DOHH2 (cell line): ENCODE data around the gene CCSER2.

Source experiments
- H3F3A ChIP-seq: fragments of 200-600 bp; sonication (generic), shearing (Covaris generic); 2 replicates; pipeline ENCODE4 v1.6.0; 2016; ENCODE audit warnings: antibody characterized with exemption, mild to moderate bottlenecking; ENCODE audit not compliant: control insufficient read depth, insufficient read depth
- H3K27ac ChIP-seq: fragments of 200-600 bp; sonication (generic); 2 replicates; pipeline ENCODE4 v1.5.1; 2014; ENCODE audit warnings: low read depth, mild to moderate bottlenecking, low read length, moderate library complexity
- H3K27me3 ChIP-seq: fragments of 200-600 bp; sonication (generic); 2 replicates; pipeline ENCODE4 v1.6.1; 2014; ENCODE audit warnings: mild to moderate bottlenecking, low read length, mixed read lengths; ENCODE audit not compliant: control insufficient read depth
- H3K36me3 ChIP-seq: fragments of 200-600 bp; sonication (generic); 2 replicates; pipeline ENCODE4 v1.6.1; 2014; ENCODE audit warnings: mild to moderate bottlenecking, low read length, moderate library complexity, mixed read lengths; ENCODE audit not compliant: control insufficient read depth
- H3K4me1 ChIP-seq: fragments of 200-600 bp; sonication (generic); 2 replicates; pipeline ENCODE4 v1.6.1; 2014; ENCODE audit warnings: mild to moderate bottlenecking, low read length, mixed read lengths; ENCODE audit not compliant: control insufficient read depth
- H3K4me2 ChIP-seq: fragments of 200-600 bp; sonication (generic); 2 replicates; pipeline ENCODE4 v1.6.0; 2014; ENCODE audit warnings: mild to moderate bottlenecking, low read length, moderate library complexity
- H3K4me3 ChIP-seq: fragments of 200-600 bp; sonication (generic); 2 replicates; pipeline ENCODE4 v1.5.1; 2014; ENCODE audit warnings: mild to moderate bottlenecking, low read length, mixed read lengths
- H3K79me2 ChIP-seq: fragments of 200-600 bp; sonication (generic); 2 replicates; pipeline ENCODE4 v1.6.1; 2014; ENCODE audit warnings: mild to moderate bottlenecking, low read length, mixed read lengths; ENCODE audit not compliant: control insufficient read depth
- H3K9me2 ChIP-seq: fragments of 200-600 bp; sonication (generic); replicated peaks from 2 replicates; pipeline ENCODE4 v1.6.1; 2014; ENCODE audit warnings: mild to moderate bottlenecking, low read length, mixed read lengths; ENCODE audit not compliant: control insufficient read depth
- H3K9me3 ChIP-seq: fragments of 200-600 bp; sonication (generic); 2 replicates; pipeline ENCODE4 v1.6.1; 2014; ENCODE audit warnings: antibody characterized with exemption, low read length, mixed read lengths; ENCODE audit not compliant: control insufficient read depth, insufficient read depth
- H4K20me1 ChIP-seq: fragments of 200-600 bp; sonication (generic); 2 replicates; pipeline ENCODE4 v1.6.0; 2014; ENCODE audit warnings: low read depth, mild to moderate bottlenecking, antibody characterized with exemption, low read length, moderate library complexity; ENCODE audit not compliant: control insufficient read depth, insufficient read depth
- EZH2phosphoT487 ChIP-seq: fragments of 200-600 bp; sonication (generic); IDR thresholded peaks from 2 replicates; pipeline ENCODE4 v1.6.1; 2017; ENCODE audit warnings: borderline replicate concordance, mild to moderate bottlenecking, antibody characterized with exemption, low read length, moderate library complexity, mixed read lengths
- TF ChIP-seq, protein P1 (sequence below): fragments of 200-600 bp; sonication (generic); IDR thresholded peaks from one replicate; pipeline ENCODE4 v1.5.1; 2014; ENCODE audit warnings: antibody characterized with exemption, mild to moderate bottlenecking, low read depth, low read length; ENCODE audit not compliant: poor library complexity, severe bottlenecking

The CCSER2 gene

GRCh38 chr10:84360637-84361365, 32.4 kb downstream of the CCSER2 start:
- Histone ChIP-seq H3K4me2 (no peak overlapping the region), H3K79me2 (peaks cover 41% of the 10 kb centered on the region), H4K20me1 (no peaks in the 10 kb centered on the region), H3K4me3 (no peak overlapping the region), H3F3A (no peaks in the 10 kb centered on the region), H3K4me1 (no peaks in the 10 kb centered on the region), H3K9me3 (no peaks in the 10 kb centered on the region), H3K27me3 (no peaks in the 10 kb centered on the region), H3K27ac (no peak overlapping the region), H3K9me2 (no peaks in the 10 kb centered on the region), H3K36me3 (no peaks in the 10 kb centered on the region)
- TF ChIP-seq EZH2phosphoT487 = no peak
- TF ChIP-seq, protein P1, sequence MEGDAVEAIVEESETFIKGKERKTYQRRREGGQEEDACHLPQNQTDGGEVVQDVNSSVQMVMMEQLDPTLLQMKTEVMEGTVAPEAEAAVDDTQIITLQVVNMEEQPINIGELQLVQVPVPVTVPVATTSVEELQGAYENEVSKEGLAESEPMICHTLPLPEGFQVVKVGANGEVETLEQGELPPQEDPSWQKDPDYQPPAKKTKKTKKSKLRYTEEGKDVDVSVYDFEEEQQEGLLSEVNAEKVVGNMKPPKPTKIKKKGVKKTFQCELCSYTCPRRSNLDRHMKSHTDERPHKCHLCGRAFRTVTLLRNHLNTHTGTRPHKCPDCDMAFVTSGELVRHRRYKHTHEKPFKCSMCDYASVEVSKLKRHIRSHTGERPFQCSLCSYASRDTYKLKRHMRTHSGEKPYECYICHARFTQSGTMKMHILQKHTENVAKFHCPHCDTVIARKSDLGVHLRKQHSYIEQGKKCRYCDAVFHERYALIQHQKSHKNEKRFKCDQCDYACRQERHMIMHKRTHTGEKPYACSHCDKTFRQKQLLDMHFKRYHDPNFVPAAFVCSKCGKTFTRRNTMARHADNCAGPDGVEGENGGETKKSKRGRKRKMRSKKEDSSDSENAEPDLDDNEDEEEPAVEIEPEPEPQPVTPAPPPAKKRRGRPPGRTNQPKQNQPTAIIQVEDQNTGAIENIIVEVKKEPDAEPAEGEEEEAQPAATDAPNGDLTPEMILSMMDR = no peak

GRCh38 chr10:84365335-84365881, 37.0 kb downstream of the CCSER2 start:
- H3K27me3 ChIP-seq = no peaks in the 10 kb centered on the region
- H3K4me1 ChIP-seq = no peaks in the 10 kb centered on the region
- TF ChIP-seq, protein P1 = no peak
- TF ChIP-seq EZH2phosphoT487 = no peak
- no peak overlapping the region for H3K27ac ChIP-seq
- H3K4me2 ChIP-seq = no peak overlapping the region
- H3K4me3 ChIP-seq = no peak overlapping the region
- H3K79me2 ChIP-seq = peaks cover 36% of the 10 kb centered on the region
- no peaks in the 10 kb centered on the region for H3F3A ChIP-seq
- no peaks in the 10 kb centered on the region for H4K20me1 ChIP-seq
- H3K9me2 ChIP-seq = no peaks in the 10 kb centered on the region
- no peaks in the 10 kb centered on the region for H3K36me3 ChIP-seq
- H3K9me3 ChIP-seq = no peaks in the 10 kb centered on the region

- TF ChIP-seq, protein P1 = no peak
- no peak for TF ChIP-seq EZH2phosphoT487
- no peaks in the 10 kb centered on the region for H3K4me1 ChIP-seq
- H3K27me3 ChIP-seq = no peaks in the 10 kb centered on the region
- H3K9me2 ChIP-seq = no peaks in the 10 kb centered on the region
- H3K27ac ChIP-seq = no peak overlapping the region
- peaks cover 33% of the 10 kb centered on the region for H3K79me2 ChIP-seq
- H3K4me3 ChIP-seq = no peak overlapping the region
- peaks cover 3% of the 10 kb centered on the region for H3K36me3 ChIP-seq
- H3F3A ChIP-seq = no peaks in the 10 kb centered on the region
- no peaks in the 10 kb centered on the region for H3K9me3 ChIP-seq
- H4K20me1 ChIP-seq = no peaks in the 10 kb centered on the region
- H3K4me2 ChIP-seq = no peak overlapping the region
These were observed 37.7 kb downstream of the CCSER2 start for GRCh38 chr10:84366041-84366440.
